Activated CD4-positive, CD25-positive, alpha-beta regulatory T cell treated with anti-CD3 and anti-CD28 coated beads, Interleukin-2, amount 50 U/mL, for 72 hours (primary cell): ENCODE data around the gene AADACL3.
"Not testable (repeated sequence)": the region's sequence is repeated elsewhere in the genome, so short reads cannot be mapped to it uniquely, and the experiment has no call there.

Experiments
- DNase-seq: peaks from one replicate; pipeline ENCODE4 v3.0.0; 2021

AADACL3 gene, protein sequence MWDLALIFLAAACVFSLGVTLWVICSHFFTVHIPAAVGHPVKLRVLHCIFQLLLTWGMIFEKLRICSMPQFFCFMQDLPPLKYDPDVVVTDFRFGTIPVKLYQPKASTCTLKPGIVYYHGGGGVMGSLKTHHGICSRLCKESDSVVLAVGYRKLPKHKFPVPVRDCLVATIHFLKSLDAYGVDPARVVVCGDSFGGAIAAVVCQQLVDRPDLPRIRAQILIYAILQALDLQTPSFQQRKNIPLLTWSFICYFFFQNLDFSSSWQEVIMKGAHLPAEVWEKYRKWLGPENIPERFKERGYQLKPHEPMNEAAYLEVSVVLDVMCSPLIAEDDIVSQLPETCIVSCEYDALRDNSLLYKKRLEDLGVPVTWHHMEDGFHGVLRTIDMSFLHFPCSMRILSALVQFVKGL

DNA sequence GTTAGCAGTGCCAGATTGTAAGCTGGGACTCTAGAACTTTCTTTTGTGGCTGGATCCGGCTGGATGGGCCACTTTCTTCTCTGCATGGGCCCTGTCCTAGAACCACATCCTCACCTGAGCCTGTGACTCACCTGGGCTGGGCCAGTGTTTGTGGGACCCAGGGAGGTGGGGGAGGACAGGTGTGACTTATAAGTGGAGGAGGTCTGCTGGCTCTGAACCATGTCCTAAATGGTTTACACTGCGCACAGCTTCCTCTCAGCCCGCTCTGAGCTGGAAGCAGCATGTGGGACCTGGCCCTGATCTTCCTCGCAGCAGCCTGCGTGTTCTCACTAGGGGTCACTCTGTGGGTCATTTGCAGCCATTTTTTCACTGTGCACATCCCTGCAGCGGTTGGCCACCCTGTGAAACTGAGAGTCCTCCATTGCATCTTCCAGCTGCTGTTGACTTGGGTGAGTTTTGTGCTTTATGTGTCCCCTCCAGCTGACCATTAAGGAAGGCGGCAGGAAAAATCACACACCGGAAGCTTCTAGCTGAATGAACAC is at the start of gene AADACL3:
AADACL3 (plus strand) TSS at position 215 of the 542 bp plus-strand sequence; CDS start at position 282, 67 bp downstream.
- DNase-seq: no peak

DNA sequence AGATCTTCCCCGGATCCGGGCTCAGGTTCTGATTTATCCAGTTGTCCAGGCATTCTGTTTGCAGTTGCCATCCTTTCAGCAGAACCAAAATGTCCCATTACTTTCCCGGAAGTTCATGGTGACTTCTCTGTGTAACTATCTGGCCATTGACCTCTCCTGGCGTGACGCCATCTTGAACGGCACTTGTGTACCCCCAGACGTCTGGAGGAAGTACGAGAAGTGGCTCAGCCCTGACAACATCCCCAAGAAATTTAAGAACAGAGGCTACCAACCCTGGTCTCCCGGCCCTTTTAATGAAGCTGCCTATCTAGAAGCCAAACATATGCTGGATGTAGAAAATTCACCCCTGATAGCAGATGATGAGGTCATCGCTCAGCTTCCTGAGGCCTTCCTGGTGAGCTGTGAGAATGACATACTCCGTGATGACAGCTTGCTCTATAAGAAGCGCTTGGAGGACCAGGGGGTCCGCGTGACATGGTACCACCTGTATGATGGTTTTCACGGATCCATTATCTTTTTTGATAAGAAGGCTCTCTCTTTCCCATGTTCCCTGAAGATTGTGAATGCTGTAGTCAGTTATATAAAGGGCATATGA is 49.7 kb upstream of the AADACL3 start:
- DNase-seq: no peak

DNA sequence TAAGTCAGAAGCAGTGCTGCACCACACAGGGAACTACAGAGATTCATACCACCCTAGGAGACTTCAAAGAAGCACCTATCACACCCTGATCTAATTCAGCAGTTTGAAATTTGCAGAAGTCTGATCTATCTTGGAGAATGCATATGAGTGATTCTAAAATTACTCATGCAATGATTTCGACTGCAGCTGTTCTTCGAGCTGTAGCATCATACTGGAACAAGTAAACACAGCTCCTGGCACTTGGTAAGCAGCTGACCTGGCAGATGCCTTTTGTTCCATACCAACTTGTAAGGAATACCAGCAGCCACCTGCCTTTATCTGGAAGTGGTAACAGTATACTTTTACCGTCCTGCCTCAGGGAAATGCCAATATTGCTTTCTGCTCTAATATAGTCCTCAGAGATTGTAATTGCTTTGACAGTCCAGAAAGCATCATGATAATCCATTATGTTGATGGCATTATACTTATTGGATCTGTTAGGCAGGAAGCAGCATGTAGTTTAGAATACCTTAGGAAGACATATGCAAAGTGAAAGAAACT is 46.3 kb upstream of the AADACL3 start:
- no peak for DNase-seq

DNA sequence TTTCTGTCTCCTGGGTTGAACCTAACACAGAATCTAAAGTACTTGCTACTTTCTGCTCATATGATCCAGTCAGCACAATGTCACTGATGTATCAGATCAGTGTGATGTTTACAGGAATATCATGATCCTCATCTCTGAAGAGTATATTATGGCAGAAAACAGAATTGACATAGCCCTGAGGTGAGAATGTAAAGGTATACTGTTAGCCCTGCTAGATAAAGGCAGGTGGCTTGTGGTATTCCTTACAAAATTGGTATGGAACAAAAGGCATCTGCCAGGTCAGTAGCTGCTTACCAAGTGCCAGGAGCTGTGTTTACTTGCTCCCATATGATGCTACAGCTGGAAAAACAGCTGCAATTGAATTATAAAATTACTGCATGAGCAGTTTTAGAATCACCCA is 41.6 kb upstream of the AADACL3 start:
- no peak for DNase-seq

DNA sequence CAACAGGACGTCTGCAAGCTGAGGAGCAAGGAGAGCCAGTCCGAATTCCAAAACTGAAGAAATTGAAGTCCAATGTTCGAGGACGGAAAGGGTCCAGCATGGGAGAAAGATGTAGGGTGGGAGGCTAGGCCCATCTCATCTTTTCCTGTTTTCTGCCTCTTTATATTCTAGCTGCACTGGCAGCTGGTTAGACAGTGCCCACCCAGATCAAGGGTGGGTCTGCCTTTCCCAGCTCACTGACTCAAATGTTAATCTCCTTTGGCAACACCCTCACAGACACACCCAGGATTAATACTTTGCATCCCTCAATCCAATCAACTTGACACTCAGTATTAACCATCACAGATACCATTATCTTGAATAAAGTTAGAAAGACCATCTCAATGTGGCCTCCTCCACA is 39.8 kb upstream of the AADACL3 start:
- DNase-seq: not testable (repeated sequence)

DNA sequence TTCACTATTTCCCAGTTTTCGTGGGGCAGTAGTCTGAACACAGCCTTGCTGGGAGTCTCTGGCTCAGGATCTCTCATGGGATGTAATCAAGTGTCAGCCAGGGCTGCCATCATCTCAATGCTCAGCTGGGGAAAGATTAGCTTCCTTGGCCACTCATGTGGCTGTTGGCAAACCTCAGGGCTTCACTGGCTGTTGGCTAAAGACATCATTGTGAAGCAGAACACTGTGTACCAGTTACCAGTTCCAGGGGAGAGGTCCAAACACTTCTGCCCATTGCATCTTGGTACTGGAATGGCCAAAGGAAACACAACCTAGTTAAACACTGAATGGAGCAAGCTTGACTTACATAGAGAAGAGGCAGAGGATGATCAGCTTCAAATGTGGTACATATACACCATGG is 38.3 kb upstream of the AADACL3 start:
- DNase-seq: no peak

DNA sequence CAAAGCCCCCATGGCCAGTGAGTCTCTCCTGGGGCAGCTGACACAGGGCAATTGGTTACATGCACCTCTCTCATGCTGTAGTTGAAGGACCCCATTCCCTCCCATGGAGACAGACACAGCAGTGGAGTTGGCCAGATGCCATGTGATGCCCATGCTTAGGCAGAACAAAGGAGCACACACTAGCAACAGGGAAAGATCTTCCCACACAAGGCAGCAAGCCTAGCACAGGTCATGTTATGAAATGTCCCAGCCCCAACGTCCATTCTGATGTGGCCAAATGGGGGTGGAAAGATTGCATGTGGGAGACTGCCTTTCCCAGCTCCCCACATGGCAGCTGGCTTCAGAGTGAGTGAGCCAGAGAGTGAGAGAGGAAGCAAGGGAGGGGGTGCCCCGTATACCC is 37.6 kb upstream of the AADACL3 start:
- no peak for DNase-seq

DNA sequence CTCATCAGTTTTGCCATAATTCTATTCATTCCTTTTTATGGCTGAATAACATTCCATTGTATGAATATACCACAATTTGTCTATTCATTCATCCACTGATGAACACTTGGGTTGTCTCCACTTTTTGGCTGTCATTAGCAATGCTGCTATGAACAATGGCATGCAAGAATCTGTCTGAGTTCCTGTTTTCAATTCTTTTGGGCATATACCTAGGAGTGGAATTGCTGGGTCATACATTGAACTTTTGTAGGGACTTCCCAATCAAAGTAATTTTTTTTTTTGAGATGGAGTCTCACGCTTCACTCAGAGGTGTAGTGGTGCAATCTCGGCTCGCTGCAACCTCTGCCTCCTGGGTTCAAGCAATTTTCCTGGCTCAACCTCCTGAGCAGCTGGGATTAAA is 37.1 kb upstream of the AADACL3 start:
- no peak for DNase-seq

DNA sequence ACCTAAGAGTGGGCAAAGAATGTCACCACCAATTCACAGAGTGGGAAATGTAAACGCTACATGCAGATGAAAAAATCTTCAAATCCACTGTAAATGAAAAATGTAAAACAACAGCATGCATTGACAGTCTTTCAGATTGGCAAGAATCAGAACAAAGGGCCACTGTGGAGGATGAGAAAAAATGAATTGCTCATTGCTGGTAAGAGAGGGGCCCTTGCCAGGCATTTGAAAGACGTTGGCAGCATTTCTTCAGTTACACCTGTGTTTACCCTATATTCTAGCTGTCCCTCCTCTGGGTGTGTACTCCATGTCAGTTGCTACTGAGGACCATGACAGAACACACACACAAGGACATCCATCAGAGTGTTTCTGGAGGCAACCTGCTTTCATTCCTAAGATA is 25.8 kb upstream of the AADACL3 start:
- DNase-seq: no peak

DNA sequence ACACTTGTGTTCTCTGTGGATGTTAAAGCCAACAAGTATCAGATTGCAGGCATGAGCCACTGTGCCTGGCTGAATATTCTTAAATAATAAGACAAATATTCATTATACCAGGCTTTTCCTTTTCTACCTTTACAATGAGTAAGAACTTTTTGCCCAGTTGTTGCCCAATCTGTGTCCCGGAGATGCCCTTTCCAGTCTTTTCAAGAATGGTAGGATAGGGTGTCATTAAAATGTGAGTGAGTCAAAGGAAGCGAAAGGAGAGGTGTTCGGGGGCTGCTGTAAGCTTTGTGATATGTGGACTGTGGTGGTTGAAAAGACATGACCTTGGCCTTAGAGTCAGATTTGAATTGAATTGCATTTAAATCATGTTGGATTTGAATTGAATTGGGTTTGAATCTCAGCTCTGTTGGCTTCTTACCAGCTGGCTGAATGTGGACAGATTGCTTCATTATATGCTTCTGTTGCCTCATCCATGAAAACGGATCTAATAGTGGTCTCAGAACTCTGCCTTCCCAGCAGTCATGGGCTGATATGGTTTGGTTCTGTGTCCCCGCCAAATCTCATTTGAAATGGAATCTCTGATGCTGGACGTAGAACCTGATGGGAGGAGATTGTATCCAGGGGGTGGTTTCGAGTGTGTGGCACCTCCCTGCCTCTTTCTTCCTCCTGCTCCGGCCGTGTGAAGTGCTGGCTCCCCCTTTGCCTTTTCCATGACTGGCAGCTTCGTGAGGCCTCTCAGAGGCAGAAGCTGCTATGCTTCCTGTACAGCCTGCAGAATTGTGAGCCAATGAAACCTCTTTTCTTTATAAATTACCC is 22.7 kb upstream of the AADACL3 start:
- DNase-seq: no peak

DNA sequence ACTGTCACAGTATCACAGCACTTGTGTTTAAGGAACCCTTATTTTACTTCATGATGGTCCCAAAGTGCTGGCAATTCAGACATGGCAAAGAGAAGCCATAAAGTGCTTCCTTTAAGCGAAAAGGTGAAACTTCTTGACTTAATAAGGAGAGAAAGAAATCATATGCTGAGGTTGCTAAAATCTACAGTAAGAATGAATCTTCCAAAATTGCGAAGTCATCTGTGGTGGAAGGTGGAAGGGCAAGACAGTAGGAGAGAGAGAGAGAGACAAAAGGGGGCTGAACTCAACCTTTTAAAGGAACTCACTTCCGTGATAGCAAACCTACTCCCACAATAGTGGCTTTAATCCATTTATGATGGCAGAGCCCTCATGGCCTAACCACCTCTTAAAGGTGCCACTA is 19.3 kb upstream of the AADACL3 start:
- no peak for DNase-seq

DNA sequence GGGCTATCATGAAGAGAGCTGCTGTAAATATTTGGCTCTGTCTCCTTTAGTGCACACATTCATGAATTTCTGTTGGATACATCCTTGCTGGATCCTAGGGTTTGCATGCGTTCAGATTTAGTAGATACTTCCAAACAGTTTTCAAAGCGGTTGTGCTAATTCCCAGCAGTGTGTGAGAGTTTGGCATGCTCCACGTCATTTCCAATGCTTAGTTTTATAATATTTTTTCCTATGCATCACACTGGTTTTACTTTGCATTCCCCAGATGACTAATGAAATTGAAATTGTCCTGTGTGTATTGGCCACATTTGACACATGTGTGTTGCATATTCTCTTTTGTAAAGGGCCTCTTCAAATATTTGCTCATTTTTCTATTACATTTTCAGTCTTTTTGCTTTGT is 18.5 kb upstream of the AADACL3 start:
- no peak for DNase-seq

DNA sequence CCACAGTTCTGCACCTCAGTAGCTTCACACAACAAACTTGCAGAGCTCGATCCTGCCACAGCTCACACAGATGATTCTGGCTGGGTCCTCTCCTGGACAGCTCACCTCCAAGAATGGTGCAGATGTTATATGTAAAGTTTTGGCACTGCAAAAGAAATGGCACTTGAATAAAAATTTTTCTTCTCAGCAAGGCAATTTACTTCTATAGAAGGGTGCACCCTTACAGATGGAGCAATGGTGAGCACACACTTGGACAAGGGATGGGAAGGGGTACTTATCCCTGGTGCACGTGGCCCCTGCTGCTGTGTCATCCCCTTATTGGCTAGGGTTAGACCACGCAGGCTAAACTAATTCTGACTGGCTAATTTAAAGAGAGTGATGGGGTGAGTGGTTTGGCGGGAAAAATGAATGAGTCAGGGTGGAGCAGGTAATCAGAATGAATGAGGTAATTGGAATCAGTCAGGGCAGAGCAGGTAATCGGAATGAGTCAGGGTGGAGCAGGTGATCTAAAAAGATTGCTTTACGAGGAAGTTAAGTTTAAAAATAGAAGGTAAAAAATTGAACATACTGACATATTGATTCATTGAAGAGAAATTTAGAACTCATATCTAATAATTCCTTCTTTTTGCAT is 12.0 kb upstream of the AADACL3 start:
- DNase-seq: no peak

DNA sequence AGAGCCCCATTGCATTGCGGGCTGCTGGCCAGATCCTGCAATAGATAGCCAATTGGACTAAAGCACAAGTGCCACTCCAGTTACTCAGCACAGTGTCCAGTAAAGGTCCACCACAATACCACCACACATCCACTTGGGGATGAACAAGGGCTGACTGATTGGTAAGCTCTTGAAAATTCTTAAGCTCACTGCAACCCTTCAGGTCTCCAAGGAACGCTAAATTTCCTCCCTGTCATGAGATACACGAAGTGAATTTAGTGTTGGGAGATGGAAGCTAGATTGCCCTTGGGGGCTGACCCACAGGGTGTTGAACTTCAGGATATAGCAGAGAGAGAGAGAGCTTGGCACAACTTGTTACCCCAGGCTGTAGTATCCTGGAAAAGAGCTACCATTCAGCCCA is 9.8 kb upstream of the AADACL3 start:
- no peak for DNase-seq

DNA sequence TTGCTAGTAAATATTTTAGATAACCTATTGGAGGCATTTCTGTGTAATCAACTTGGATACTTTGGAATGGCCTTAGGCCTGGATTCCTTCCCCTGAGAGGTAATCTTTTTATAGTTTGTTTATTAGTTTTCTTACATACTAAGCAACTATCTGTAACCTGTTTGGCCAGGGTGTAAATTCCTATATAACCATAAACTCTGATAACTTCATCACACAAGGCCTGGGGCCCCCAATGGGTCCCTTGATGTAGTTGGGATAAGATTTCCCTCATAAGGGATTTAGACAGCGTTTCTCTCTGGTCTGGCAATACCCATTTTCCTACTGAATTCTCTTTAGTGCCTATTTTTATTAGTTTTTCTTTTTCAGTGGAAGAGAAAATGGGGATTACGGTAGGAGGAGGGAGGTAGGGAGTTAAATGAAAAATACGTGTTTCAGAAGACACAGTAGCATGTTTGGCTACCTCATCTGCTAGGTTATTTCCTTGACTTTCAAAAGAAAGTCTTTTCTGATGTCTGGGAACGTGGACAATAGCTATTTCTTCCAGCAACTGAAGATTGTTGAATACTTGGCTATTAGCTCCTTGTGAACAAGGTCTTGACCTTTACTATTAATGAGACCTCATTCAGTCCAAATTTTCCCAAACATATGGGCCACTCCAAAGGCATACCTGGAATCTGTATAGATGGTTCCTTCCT is 7.4 kb upstream of the AADACL3 start:
- DNase-seq: no peak

DNA sequence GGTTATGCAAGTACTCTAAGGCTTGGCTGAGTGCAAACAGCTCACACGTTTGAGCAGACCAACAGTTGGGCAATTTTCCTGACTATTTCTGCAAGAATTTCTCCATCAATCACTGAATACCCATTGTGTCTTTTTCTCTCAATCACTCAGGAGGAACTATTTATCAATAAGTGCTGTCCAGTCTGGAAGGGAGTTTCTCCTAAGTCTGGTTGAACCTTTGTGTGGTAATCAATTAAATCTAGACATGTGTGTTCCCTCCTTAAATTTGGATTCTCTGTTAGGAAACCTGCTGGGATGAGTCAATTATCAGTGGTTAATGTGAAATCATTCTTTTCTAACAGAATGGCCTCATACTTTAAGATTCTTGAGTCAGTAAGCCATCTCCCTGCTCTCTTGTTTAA is 6.8 kb upstream of the AADACL3 start:
- no peak for DNase-seq

DNA sequence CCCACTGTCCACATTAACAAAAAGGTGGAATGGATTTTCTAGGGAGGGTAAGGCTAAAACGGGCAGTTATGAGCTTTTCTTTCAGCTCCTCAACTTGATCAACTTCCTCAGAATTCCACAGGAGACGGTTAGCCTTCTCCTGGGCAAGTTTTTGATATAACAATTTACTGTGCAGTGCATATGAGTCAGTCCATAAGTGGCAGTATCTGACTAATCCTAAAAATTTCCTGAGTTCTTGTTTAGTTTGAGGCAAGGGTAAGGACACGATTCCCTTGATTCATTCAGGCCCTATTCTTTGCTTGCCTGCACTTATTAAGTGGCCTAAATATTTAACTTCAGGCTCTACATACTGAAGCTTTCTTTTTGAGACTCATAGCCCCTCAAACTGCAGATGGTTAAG is 6.2 kb upstream of the AADACL3 start:
- no peak for DNase-seq

DNA sequence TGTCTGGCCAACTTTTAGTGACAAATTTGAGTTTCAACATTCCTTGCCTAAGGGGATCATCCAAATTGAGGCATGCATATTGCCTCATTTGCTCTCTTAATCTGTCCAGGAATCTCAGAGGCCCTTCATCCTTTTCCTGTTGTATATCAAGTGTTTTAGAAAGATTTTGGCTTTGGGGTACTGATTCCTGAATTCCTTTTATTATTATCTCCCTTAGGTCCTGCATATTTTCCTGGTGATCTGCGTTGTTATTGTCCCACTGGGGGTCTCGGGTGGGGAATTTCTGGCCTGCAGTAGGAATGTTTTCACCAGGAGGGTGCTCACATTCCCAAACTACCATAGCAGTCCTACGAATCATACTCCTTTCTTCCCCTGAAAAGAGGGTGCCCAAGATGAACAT is 4.4 kb upstream of the AADACL3 start:
- DNase-seq: no peak

DNA sequence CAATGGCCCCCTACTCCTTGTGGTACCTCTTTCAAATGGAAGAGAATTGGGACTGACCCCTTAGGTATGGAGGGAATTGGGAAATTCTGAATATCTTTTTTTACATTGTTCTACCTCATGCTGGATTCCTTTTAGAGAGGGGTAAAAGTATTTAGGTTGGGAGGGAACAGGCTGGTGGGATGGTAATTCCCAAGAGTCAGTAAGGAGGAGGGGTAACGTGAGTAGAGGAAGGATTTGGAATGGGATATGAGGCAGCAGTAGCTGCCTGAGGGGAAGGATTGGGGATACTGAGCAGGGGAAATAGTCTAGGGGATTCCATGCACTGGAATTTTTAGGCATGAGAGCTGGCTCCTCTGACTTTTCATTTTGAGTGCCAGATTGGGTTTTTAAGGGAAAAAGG is 3.8 kb upstream of the AADACL3 start:
- DNase-seq: no peak

DNA sequence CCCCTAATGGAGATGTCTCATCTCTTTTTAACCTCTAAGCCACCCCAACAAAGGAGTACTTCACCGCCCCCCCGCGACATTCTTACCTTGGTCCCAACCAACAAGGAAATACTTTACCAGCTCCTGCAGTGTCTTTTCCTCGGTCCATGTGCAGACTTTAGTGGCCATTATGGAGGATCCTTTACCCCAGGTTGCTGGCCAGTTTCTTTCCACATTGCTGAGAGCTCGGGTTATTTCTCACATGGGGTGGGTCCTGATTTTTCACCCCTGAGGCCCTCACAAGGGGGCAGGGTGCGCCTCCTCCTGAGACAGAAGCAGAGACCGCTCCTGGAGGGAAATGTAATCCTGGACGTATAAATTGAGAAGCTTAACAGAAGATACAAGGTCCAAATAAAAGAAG is 3.0 kb upstream of the AADACL3 start:
- no peak for DNase-seq

DNA sequence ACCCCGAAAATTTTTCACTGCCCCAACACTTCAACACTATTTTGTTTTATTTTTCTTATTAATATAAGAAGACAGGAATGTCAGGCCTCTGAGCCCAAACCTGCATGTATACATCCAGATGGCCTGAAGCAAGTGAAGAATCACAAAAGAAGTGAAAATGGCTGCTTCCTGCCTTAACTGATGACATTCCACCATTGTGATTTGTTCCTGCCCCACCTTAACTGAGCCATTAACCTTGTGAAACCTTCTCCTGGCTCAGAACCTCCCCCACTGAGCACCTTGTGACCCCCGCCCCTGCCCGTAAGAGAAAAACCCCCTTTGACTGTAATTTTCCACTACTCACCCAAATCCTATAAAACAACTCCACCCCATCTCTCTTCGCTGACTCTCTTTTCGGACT is 2.3 kb upstream of the AADACL3 start:
- DNase-seq: not testable (repeated sequence)
